NCI-H82 treated with DMSO at 0.1 percent for 48 hours (cell line): ENCODE data around the gene GCK.

Experiments used
- DNase-seq: peaks from one replicate; lab custom pipeline; 2025; ENCODE audit not compliant: unreplicated experiment; lab: John Stamatoyannopoulos, UW

GCK gene

GRCh38 chr7:44097064-44097932, 91.9 kb downstream of the GCK start:
- no peak for DNase-seq

DNA sequence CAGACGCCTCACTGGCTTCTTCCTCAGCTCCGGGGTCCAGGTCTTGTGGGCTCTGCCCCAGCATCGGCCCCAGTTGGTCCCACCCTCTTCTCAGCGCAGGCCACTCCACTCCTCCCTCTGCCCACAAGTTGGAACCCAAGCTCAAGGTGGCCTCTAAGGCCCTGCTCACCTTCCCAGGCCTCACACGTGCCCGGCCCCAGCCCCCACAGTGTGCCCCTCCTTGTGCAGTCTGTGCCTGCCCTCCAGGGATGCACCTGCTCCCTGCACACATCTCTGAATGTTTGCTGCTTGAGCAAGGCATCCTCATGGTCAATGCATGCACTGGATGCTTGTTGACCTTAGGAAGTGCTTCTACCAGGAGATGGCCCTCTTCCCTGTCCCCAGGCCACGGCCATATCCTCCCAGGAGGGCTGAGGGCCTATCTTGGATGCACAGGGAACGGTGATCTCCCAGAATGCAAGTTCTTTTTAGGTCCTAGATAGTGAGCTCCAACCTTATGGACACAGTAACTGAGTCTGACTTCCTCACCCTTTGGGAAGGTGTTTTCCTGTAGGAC, 92.8 kb downstream of the GCK start:
- no peak for DNase-seq

DNA sequence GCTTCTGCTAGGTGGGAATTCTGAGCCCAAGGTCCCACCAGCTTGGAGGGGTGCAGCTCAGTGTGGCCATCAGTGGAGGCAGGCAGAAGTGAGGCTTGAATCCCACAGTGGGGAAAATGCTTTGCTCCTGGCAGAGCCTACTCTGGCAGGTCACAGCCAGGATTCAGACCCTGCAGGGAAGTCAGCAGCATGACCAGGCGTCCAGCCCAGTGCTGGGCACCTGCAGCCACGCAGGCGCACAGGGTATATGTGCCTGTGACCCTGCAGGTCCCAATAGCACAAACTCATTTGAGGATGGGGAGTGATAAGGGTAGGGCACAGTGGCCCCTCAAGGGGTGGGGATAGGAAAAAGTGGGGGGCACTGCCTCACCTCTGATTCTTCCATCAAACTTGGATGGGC, 93.5 kb downstream of the GCK start:
- no peak for DNase-seq

DNA sequence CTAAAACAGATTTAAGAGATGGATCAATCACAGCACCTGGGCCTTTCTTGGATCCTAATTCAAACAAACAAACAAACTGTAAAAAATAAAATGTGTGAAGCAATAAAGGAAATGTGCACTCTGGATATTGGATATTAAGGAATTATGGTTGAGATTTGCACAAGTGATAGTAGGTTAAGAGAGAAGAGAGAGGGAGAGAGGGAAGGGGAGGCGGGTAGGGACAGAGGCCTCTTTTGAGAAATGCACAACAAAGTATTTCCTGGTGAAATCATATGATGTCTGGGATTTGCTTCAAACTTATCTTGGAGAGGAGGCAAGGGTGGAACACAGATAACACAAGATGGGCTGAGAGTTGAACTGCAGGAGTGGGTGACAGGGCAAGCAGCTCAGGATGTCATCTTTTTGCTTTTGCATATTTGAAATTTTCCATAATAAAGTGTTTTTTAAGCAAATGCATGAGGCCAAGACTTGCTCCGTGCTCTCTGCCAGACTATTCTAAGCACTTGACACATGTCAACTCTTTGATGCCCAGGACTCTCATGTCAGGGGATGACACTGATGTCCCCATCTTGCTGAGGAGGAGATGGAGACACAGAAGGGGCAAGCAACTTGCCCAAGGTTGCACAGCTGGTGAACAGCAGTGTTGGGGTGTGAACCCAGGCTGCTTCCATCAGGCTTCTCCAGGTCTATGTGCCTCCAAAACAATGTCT, 94.2 kb downstream of the GCK start:
- no peak for DNase-seq

GRCh38 chr7:44094365-44094764, 94.9 kb downstream of the GCK start:
- no peak for DNase-seq
